HEK293 (cell line): ENCODE measurements around the gene FRMPD4.

Experiments
- CTCF ChIA-PET: fragments of 350-600 bp; formaldehyde crosslinking; extraction: SDS; loops from one replicate; lab custom pipeline; 2021; ENCODE audit warnings: antibody characterized with exemption; lab: Yijun Ruan, JAX
- POLR2A ChIA-PET: fragments of 300-600 bp; formaldehyde crosslinking; extraction: SDS; loops from one replicate; lab custom pipeline; 2020; ENCODE audit warnings: antibody characterized with exemption, inconsistent platforms; lab: Yijun Ruan, JAX
- H3K27ac ChIP-seq: fragments of 200-500 bp; sonication (Bioruptor generic); 2 replicates; pipeline ENCODE4 v1.5.1; 2014; ENCODE audit warnings: low read depth, low read length, control low read depth, inconsistent platforms; ENCODE audit errors: extremely low read depth
- H3K36me3 ChIP-seq, 2 experiments: fragments of 200-500 bp in 1 of 2; sonication (Bioruptor generic) in 1 of 2; 1 replicate in 1 of 2; 2 replicates in 1 of 2; pipeline ENCODE4 v1.5.1; 2014 to 2017; ENCODE audit warnings: inconsistent platforms in 2 of 2, low read length in 2 of 2; ENCODE audit not compliant: control insufficient read depth in 2 of 2, insufficient read depth in 1 of 2
- H3K4me1 ChIP-seq: fragments of 200-500 bp; sonication (Bioruptor generic); 2 replicates; pipeline ENCODE4 v1.5.1; 2014; ENCODE audit warnings: mild to moderate bottlenecking, low read length, inconsistent platforms; ENCODE audit not compliant: control insufficient read depth, insufficient read depth
- H3K4me3 ChIP-seq: 2 replicates; pipeline ENCODE4 v1.5.1; 2011; ENCODE audit warnings: low read depth, mild to moderate bottlenecking, control low read depth, low read length, moderate library complexity
- H3K9me3 ChIP-seq: fragments of 200-500 bp; sonication (Bioruptor generic); 2 replicates; pipeline ENCODE4 v1.5.1; 2014; ENCODE audit warnings: low read depth, low read length, inconsistent platforms; ENCODE audit not compliant: control insufficient read depth, insufficient read depth
- BCL6B ChIP-seq: fragments of 450-650 bp; formaldehyde crosslinking; IDR thresholded peaks from 2 replicates; pipeline ENCODE4 v1.5.1; 2017; ENCODE audit warnings: missing biosample characterization, missing genetic modification characterization
- KLF17 ChIP-seq: fragments of 450-650 bp; formaldehyde crosslinking; IDR thresholded peaks from 2 replicates; pipeline ENCODE4 v1.5.1; 2016; ENCODE audit warnings: missing biosample characterization, missing genetic modification characterization
- MZF1 ChIP-seq: fragments of 450-650 bp; formaldehyde crosslinking; IDR thresholded peaks from 2 replicates; pipeline ENCODE4 v1.5.1; 2017; ENCODE audit warnings: missing biosample characterization, missing genetic modification characterization, borderline replicate concordance
- PRDM6 ChIP-seq: fragments of 450-650 bp; formaldehyde crosslinking; IDR thresholded peaks from 2 replicates; pipeline ENCODE4 v1.5.1; 2017; ENCODE audit warnings: missing biosample characterization, missing genetic modification characterization
- ZBTB21 ChIP-seq: fragments of 450-650 bp; formaldehyde crosslinking; IDR thresholded peaks from 2 replicates; pipeline ENCODE4 v1.5.1; 2017; ENCODE audit warnings: missing biosample characterization, missing genetic modification characterization
- ZNF133 ChIP-seq: fragments of 450-650 bp; formaldehyde crosslinking; IDR thresholded peaks from 2 replicates; pipeline ENCODE4 v1.5.1; 2016; ENCODE audit warnings: missing biosample characterization, missing genetic modification characterization
- ZNF157 ChIP-seq: fragments of 450-650 bp; formaldehyde crosslinking; IDR thresholded peaks from 2 replicates; pipeline ENCODE4 v1.5.1; 2016; ENCODE audit warnings: missing biosample characterization, missing genetic modification characterization
- ZNF16 ChIP-seq: fragments of 450-650 bp; formaldehyde crosslinking; IDR thresholded peaks from 2 replicates; pipeline ENCODE4 v1.5.1; 2016; ENCODE audit warnings: low read depth, missing biosample characterization, missing genetic modification characterization
- ZNF175 ChIP-seq: fragments of 450-650 bp; formaldehyde crosslinking; IDR thresholded peaks from 2 replicates; pipeline ENCODE4 v1.5.1; 2016; ENCODE audit warnings: missing biosample characterization, missing genetic modification characterization
- ZNF184 ChIP-seq: fragments of 450-650 bp; IDR thresholded peaks from 2 replicates; pipeline ENCODE4 v1.5.1; 2018; ENCODE audit warnings: missing biosample characterization, mild to moderate bottlenecking, missing genetic modification characterization
- ZNF214 ChIP-seq: fragments of 450-650 bp; formaldehyde crosslinking; IDR thresholded peaks from 2 replicates; pipeline ENCODE4 v1.5.1; 2017; ENCODE audit warnings: missing biosample characterization, mild to moderate bottlenecking, missing genetic modification characterization, borderline replicate concordance
- ZNF223 ChIP-seq: fragments of 450-650 bp; formaldehyde crosslinking; IDR thresholded peaks from 2 replicates; pipeline ENCODE4 v1.5.1; 2016; ENCODE audit warnings: missing biosample characterization, missing genetic modification characterization
- ZNF239 ChIP-seq: fragments of 450-650 bp; formaldehyde crosslinking; IDR thresholded peaks from 2 replicates; pipeline ENCODE4 v1.5.1; 2016; ENCODE audit warnings: missing biosample characterization, missing genetic modification characterization
- ZNF335 ChIP-seq: fragments of 450-650 bp; formaldehyde crosslinking; conservative IDR thresholded peaks from 2 replicates; pipeline ENCODE4 v1.5.1; 2016; ENCODE audit warnings: missing biosample characterization, missing genetic modification characterization
- ZNF354C ChIP-seq: fragments of 450-650 bp; formaldehyde crosslinking; IDR thresholded peaks from 2 replicates; pipeline ENCODE4 v1.5.1; 2016; ENCODE audit warnings: missing biosample characterization, missing genetic modification characterization, low read depth, borderline replicate concordance
- ZNF362 ChIP-seq: fragments of 450-650 bp; formaldehyde crosslinking; IDR thresholded peaks from 2 replicates; pipeline ENCODE4 v1.5.1; 2016; ENCODE audit warnings: missing biosample characterization, missing genetic modification characterization
- ZNF501 ChIP-seq: fragments of 450-650 bp; formaldehyde crosslinking; IDR thresholded peaks from 2 replicates; pipeline ENCODE4 v1.5.1; 2016; ENCODE audit warnings: missing biosample characterization, missing genetic modification characterization
- ZNF571 ChIP-seq: fragments of 450-650 bp; formaldehyde crosslinking; IDR thresholded peaks from 2 replicates; pipeline ENCODE4 v1.5.0; 2017; ENCODE audit warnings: missing biosample characterization, missing genetic modification characterization
- ZNF664 ChIP-seq: fragments of 450-650 bp; formaldehyde crosslinking; IDR thresholded peaks from 2 replicates; pipeline ENCODE4 v1.5.1; 2016; ENCODE audit warnings: missing biosample characterization, missing genetic modification characterization
- ZNF701 ChIP-seq: fragments of 450-650 bp; formaldehyde crosslinking; IDR thresholded peaks from 2 replicates; pipeline ENCODE4 v1.5.1; 2016; ENCODE audit warnings: missing biosample characterization, missing genetic modification characterization
- ZNF747 ChIP-seq: fragments of 450-650 bp; formaldehyde crosslinking; IDR thresholded peaks from 2 replicates; pipeline ENCODE4 v1.5.1; 2016; ENCODE audit warnings: missing biosample characterization, missing genetic modification characterization
- ZSCAN18 ChIP-seq: fragments of 450-650 bp; formaldehyde crosslinking; IDR thresholded peaks from 2 replicates; pipeline ENCODE4 v1.5.1; 2016; ENCODE audit warnings: missing biosample characterization, missing genetic modification characterization
- ZSCAN4 ChIP-seq: fragments of 450-650 bp; formaldehyde crosslinking; IDR thresholded peaks from 2 replicates; pipeline ENCODE4 v1.5.1; 2017; ENCODE audit warnings: missing biosample characterization, missing genetic modification characterization

FRMPD4 gene

GRCh38 chrX:12236156-12236555, 97.9 kb downstream of the FRMPD4 start:
- no peak overlapping the region for H3K4me3 ChIP-seq
- H3K4me1 ChIP-seq = peaks cover 28% of the 10 kb centered on the region
- CTCF ChIA-PET = no interaction called here
- no peaks in the 10 kb centered on the region for H3K36me3 ChIP-seq
- H3K27ac ChIP-seq = no peak overlapping the region
- H3K9me3 ChIP-seq = no peaks in the 10 kb centered on the region
- POLR2A ChIA-PET = no interaction called here
- TF ChIP-seq ZNF571 (tag by site-specific recombination) (no peak), ZNF664 (peak; percentile 91)

- H3K4me3 ChIP-seq = no peak overlapping the region
- no peaks in the 10 kb centered on the region for H3K36me3 ChIP-seq
- ChIA-PET POLR2A (no interaction called here), CTCF (interaction anchor here (0.6 kb wide), 2 partner anchors 122 to 155 kb away, joined by 3 to 4 read pairs; no protein-coding TSS in a partner anchor)
- peaks cover 31% of the 10 kb centered on the region for H3K4me1 ChIP-seq
- H3K9me3 ChIP-seq = no peaks in the 10 kb centered on the region
- H3K27ac ChIP-seq = no peak overlapping the region
- TF ChIP-seq BCL6B = no peak
- TF ChIP-seq ZNF354C = no peak
- TF ChIP-seq ZBTB21 = no peak
- no peak for TF ChIP-seq ZSCAN18 (tag by site-specific recombination)
- no peak for TF ChIP-seq ZNF501
- TF ChIP-seq ZNF362 (tag by site-specific recombination) = no peak
- no peak for TF ChIP-seq ZNF747 (tag by site-specific recombination)
- no peak for TF ChIP-seq KLF17 (tag by site-specific recombination)
- TF ChIP-seq ZNF16 = no peak
- no peak for TF ChIP-seq ZSCAN4 (tag by site-specific recombination)
- TF ChIP-seq ZNF701 (tag by site-specific recombination) = no peak
- TF ChIP-seq, all 188 proteins: peak for 0
Observed at GRCh38 chrX:12237131-12237530, 98.9 kb downstream of the FRMPD4 start.

GRCh38 chrX:12237771-12238170, 99.5 kb downstream of the FRMPD4 start:
- Histone ChIP-seq H3K9me3 (no peaks in the 10 kb centered on the region), H3K27ac (no peak overlapping the region), H3K36me3 (no peaks in the 10 kb centered on the region), H3K4me1 (peaks cover 31% of the 10 kb centered on the region), H3K4me3 (no peak overlapping the region)
- CTCF ChIA-PET = interaction anchor here (0.6 kb wide), 3 partner anchors 123 to 185 kb away, joined by 3 to 4 read pairs (median 3); no protein-coding TSS in a partner anchor
- POLR2A ChIA-PET = no interaction called here
- TF ChIP-seq MZF1 (tag by site-specific recombination) (no peak), ZNF239 (tag by site-specific recombination) (no peak), ZNF157 (no peak), ZNF214 (no peak), PRDM6 (tag by site-specific recombination) (no peak), ZNF175 (tag by site-specific recombination) (no peak), KLF17 (tag by site-specific recombination) (no peak), ZSCAN4 (tag by site-specific recombination) (no peak), ZNF133 (no peak), ZNF335 (tag by site-specific recombination) (no peak), ZNF184 (tag by site-specific recombination) (no peak), ZNF223 (no peak)
